GM23338 (cell line): Measurements from ENCODE around the gene GNA12. TPM values are rescaled to one million over a fixed set of nuclear protein-coding genes. Genes with fewer than 3 reads are reported as not detected.

Experiments
- ATAC-seq: fragments of 200-7000 bp; cut with Tn5 transposase; 3 replicates; pipeline ENCODE4 v1.9.1; 2020
- DNase-seq: peaks from one replicate; pipeline ENCODE4 v3.0.0-alpha.2; 2015; ENCODE audit warnings: low spot score
- H2AFZ ChIP-seq: fragments of 200-600 bp; sonication (generic); 2 replicates; pipeline ENCODE4 v1.8.0; 2016; ENCODE audit warnings: antibody characterized with exemption, mild to moderate bottlenecking, moderate library complexity
- H3F3A ChIP-seq: fragments of 200-600 bp; sonication (generic); replicated peaks from 2 replicates; pipeline ENCODE4 v1.8.0; 2017; ENCODE audit warnings: antibody characterized with exemption, mixed run types, low read depth
- H3K27ac ChIP-seq: fragments of 200-600 bp; sonication (generic); 2 replicates; pipeline ENCODE4 v1.6.1; 2016; ENCODE audit warnings: low read depth
- H3K27me3 ChIP-seq: fragments of 200-600 bp; sonication (generic); 2 replicates; pipeline ENCODE4 v1.8.0; 2016; ENCODE audit warnings: mild to moderate bottlenecking, mixed run types, moderate library complexity; ENCODE audit not compliant: insufficient read depth
- H3K36me3 ChIP-seq: fragments of 200-600 bp; sonication (generic); 2 replicates; pipeline ENCODE4 v1.8.0; 2016; ENCODE audit warnings: mild to moderate bottlenecking; ENCODE audit not compliant: insufficient read depth
- H3K4me1 ChIP-seq: fragments of 200-600 bp; sonication (generic); 2 replicates; pipeline ENCODE4 v1.8.0; 2016; ENCODE audit warnings: mild to moderate bottlenecking, moderate library complexity; ENCODE audit not compliant: insufficient read depth
- H3K4me2 ChIP-seq: fragments of 200-600 bp; sonication (generic); 2 replicates; pipeline ENCODE4 v1.7.1; 2017; ENCODE audit warnings: mixed run types
- H3K4me3 ChIP-seq: fragments of 200-600 bp; sonication (generic); 2 replicates; pipeline ENCODE4 v1.6.1; 2016; ENCODE audit warnings: mixed run types
- H3K79me2 ChIP-seq: fragments of 200-600 bp; sonication (generic); replicated peaks from 2 replicates; pipeline ENCODE4 v1.8.0; 2017; ENCODE audit warnings: mild to moderate bottlenecking; ENCODE audit not compliant: insufficient read depth
- H3K9me2 ChIP-seq: fragments of 200-600 bp; sonication (generic); 2 replicates; pipeline ENCODE4 v1.8.0; 2017; ENCODE audit not compliant: insufficient read depth
- H4K20me1 ChIP-seq: fragments of 200-600 bp; sonication (generic); replicated peaks from 2 replicates; pipeline ENCODE4 v1.8.0; 2017; ENCODE audit warnings: mild to moderate bottlenecking; ENCODE audit not compliant: insufficient read depth
- H3K27ac Mint-ChIP-seq: 2 replicates; pipeline ENCODE4 v1.8.0; 2020; ENCODE audit warnings: inconsistent platforms, mild to moderate bottlenecking, moderate library complexity, mixed read lengths
- H3K27me3 Mint-ChIP-seq: 3 replicates; pipeline ENCODE4 v1.8.0; 2022; ENCODE audit warnings: low read depth, mild to moderate bottlenecking, moderate library complexity, mixed read lengths, inconsistent platforms; ENCODE audit not compliant: insufficient read depth, poor library complexity
- H3K36me3 Mint-ChIP-seq: 3 replicates; pipeline ENCODE4 v1.8.0; 2021; ENCODE audit warnings: low read depth, mild to moderate bottlenecking, inconsistent platforms, moderate library complexity, mixed read lengths
- H3K4me1 Mint-ChIP-seq: 3 replicates; pipeline ENCODE4 v1.8.0; 2020; ENCODE audit warnings: mild to moderate bottlenecking, inconsistent platforms, mixed read lengths
- H3K4me3 Mint-ChIP-seq: 3 replicates; pipeline ENCODE4 v1.8.0; 2021; ENCODE audit warnings: moderate library complexity, mild to moderate bottlenecking, inconsistent platforms, mixed read lengths
- H3K9me3 Mint-ChIP-seq: 3 replicates; pipeline ENCODE4 v1.8.0; 2020; ENCODE audit warnings: moderate library complexity, mild to moderate bottlenecking, inconsistent platforms, mixed read lengths
- EZH2 ChIP-seq: fragments of 200-600 bp; sonication (generic); IDR thresholded peaks from one replicate; pipeline ENCODE4 v1.8.0; 2017; ENCODE audit warnings: antibody characterized with exemption, mild to moderate bottlenecking, low read depth; ENCODE audit not compliant: unreplicated experiment
- NANOG ChIP-seq: IDR thresholded peaks from 2 replicates; pipeline ENCODE4 v1.6.1; 2016; ENCODE audit warnings: antibody characterized with exemption, borderline replicate concordance
- STAT1 ChIP-seq: IDR thresholded peaks from one replicate; pipeline ENCODE4 v1.6.1; 2016; ENCODE audit warnings: antibody characterized with exemption; ENCODE audit not compliant: unreplicated experiment
- ZNF114 ChIP-seq: fragments of 250-450 bp; sonication (Bioruptor Pico); IDR thresholded peaks from 2 replicates; pipeline ENCODE4 v1.5.0; 2020; ENCODE audit warnings: mild to moderate bottlenecking, moderate library complexity
- ZNF331 ChIP-seq: fragments of 250-450 bp; sonication (Bioruptor Pico); IDR thresholded peaks from 2 replicates; pipeline ENCODE4 v1.5.0; 2020; ENCODE audit warnings: low read depth, mild to moderate bottlenecking, moderate library complexity
- polyA plus RNA-seq: library from polyadenylated mRNA; unstranded; fragments of >200 nt; fragmentation: Nextera tagmentation; extraction: Ambion mirVana; gene quantifications from 2 replicates; pipeline ENCODE4 v1.2.1, GENCODE V29; 2016
- total RNA-seq: library from RNA; depleted of rRNA; stranded (reverse); fragments of >200 nt; shearing (Covaris generic); gene quantifications from 2 replicates; pipeline ENCODE4 v1.2.3, GENCODE V29; 2014
- TF ChIP-seq, protein P1 (sequence below): fragments of 250-450 bp; sonication (Bioruptor Pico); IDR thresholded peaks from 2 replicates; pipeline ENCODE4 v1.5.0; 2020; ENCODE audit warnings: mild to moderate bottlenecking, moderate library complexity
- TF ChIP-seq, protein P2 (sequence below), 2 experiments: fragments of 200-600 bp in 1 of 2; sonication (generic) in 1 of 2; conservative IDR thresholded peaks; 2 replicates each; pipeline versions ENCODE4 v1.5.1 to v1.6.1; 2016 to 2017; ENCODE audit warnings: antibody characterized with exemption in 2 of 2, low read depth in 2 of 2, mild to moderate bottlenecking in 2 of 2, moderate library complexity in 1 of 2
- TF ChIP-seq, protein P3 (sequence below): IDR thresholded peaks from one replicate; pipeline ENCODE4 v1.6.1; 2018; ENCODE audit warnings: antibody characterized with exemption; ENCODE audit not compliant: unreplicated experiment
- TF ChIP-seq, protein P4 (sequence below): IDR thresholded peaks from 2 replicates; pipeline ENCODE4 v1.6.1; 2016; ENCODE audit warnings: antibody characterized with exemption

GNA12 gene
- total and polyA plus RNA-seq, 2 experiments from 2014 or later = 24.0 to 87.7 TPM

DNA sequence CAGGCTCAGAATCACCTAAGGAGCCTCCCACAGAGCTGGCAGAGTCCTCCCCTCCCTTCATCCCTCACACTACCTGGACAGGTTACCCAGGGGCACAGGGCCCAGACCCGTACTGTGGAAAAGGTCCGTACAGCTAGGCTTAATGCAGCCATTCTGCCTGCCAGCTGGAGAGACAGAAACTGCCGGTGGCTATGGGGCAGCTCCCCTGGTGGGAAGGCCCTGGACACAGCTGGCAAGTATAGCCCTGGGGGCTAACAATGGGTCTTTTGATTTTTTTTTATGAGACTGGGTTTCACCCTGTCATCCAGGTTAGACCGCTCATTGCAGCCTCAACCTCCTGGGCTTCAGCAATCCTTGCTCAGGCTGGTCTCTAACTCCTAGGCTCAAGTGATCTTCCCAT lies 68.3 kb downstream of the GNA12 start:
- ATAC-seq (no peak), DNase-seq (no peak)
- Histone ChIP-seq H3K4me2 (no peak overlapping the region), H3K4me1 (peaks cover 28% of the 10 kb centered on the region), H3K27ac (peak overlapping the region; percentile 55; the same call in 1 of the 2 replicates), H4K20me1 (peaks cover 7% of the 10 kb centered on the region), H2AFZ (no peak overlapping the region), H3K9me2 (no peaks in the 10 kb centered on the region), H3K36me3 (peaks cover 4% of the 10 kb centered on the region; the same call in 1 of the 2 replicates), H3K79me2 (peaks cover 81% of the 10 kb centered on the region), H3K4me3 (no peak overlapping the region), H3F3A (0 out of 2 replicates have a peak, but pooled peaks cover 3% of the 10 kb centered on the region), H3K27me3 (no peaks in the 10 kb centered on the region)
- Mint-ChIP-seq H3K36me3 (peaks cover 37% of the 10 kb centered on the region), H3K9me3 (no peaks in the 10 kb centered on the region), H3K27ac (peak overlapping the region; percentile 59; the same call in 1 of the 2 replicates), H3K4me1 (peaks cover 32% of the 10 kb centered on the region), H3K4me3 (no peak overlapping the region), H3K27me3 (no peaks in the 10 kb centered on the region)
- TF ChIP-seq EZH2 = no peak
- TF ChIP-seq, protein P1, sequence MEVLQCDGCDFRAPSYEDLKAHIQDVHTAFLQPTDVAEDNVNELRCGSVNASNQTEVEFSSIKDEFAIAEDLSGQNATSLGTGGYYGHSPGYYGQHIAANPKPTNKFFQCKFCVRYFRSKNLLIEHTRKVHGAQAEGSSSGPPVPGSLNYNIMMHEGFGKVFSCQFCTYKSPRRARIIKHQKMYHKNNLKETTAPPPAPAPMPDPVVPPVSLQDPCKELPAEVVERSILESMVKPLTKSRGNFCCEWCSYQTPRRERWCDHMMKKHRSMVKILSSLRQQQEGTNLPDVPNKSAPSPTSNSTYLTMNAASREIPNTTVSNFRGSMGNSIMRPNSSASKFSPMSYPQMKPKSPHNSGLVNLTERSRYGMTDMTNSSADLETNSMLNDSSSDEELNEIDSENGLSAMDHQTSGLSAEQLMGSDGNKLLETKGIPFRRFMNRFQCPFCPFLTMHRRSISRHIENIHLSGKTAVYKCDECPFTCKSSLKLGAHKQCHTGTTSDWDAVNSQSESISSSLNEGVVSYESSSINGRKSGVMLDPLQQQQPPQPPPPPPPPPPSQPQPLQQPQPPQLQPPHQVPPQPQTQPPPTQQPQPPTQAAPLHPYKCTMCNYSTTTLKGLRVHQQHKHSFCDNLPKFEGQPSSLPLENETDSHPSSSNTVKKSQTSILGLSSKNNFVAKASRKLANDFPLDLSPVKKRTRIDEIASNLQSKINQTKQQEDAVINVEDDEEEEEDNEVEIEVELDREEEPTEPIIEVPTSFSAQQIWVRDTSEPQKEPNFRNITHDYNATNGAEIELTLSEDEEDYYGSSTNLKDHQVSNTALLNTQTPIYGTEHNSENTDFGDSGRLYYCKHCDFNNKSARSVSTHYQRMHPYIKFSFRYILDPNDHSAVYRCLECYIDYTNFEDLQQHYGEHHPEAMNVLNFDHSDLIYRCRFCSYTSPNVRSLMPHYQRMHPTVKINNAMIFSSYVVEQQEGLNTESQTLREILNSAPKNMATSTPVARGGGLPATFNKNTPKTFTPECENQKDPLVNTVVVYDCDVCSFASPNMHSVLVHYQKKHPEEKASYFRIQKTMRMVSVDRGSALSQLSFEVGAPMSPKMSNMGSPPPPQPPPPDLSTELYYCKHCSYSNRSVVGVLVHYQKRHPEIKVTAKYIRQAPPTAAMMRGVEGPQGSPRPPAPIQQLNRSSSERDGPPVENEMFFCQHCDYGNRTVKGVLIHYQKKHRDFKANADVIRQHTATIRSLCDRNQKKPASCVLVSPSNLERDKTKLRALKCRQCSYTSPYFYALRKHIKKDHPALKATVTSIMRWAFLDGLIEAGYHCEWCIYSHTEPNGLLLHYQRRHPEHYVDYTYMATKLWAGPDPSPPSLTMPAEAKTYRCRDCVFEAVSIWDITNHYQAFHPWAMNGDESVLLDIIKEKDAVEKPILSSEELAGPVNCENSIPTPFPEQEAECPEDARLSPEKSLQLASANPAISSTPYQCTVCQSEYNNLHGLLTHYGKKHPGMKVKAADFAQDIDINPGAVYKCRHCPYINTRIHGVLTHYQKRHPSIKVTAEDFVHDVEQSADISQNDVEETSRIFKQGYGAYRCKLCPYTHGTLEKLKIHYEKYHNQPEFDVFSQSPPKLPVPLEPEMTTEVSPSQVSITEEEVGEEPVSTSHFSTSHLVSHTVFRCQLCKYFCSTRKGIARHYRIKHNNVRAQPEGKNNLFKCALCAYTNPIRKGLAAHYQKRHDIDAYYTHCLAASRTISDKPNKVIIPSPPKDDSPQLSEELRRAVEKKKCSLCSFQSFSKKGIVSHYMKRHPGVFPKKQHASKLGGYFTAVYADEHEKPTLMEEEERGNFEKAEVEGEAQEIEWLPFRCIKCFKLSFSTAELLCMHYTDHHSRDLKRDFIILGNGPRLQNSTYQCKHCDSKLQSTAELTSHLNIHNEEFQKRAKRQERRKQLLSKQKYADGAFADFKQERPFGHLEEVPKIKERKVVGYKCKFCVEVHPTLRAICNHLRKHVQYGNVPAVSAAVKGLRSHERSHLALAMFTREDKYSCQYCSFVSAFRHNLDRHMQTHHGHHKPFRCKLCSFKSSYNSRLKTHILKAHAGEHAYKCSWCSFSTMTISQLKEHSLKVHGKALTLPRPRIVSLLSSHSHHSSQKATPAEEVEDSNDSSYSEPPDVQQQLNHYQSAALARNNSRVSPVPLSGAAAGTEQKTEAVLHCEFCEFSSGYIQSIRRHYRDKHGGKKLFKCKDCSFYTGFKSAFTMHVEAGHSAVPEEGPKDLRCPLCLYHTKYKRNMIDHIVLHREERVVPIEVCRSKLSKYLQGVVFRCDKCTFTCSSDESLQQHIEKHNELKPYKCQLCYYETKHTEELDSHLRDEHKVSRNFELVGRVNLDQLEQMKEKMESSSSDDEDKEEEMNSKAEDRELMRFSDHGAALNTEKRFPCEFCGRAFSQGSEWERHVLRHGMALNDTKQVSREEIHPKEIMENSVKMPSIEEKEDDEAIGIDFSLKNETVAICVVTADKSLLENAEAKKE (CRISPR knock-in tag) = no peak

DNA sequence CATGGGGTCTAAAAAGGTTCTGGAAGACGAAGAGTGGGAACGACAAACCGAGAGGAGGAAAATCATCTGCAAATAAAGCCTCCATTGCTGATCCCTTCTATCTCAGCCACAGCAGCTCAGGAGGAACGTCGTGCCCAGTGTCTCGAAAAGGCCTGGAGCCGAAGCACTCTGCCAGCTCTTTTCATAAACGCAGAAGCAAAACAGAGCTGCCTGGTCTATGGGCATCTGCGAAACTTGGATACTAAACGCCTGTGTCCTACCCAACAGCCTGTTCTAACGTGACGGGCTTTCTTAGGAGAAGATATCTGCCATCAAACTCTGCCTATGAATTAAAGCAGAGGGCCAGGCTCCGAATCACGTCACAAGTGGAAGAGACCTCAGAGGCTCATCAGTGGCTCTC lies 68.7 kb downstream of the GNA12 start:
- no peak overlapping the region for H3K4me3 Mint-ChIP-seq
- H3K27me3 Mint-ChIP-seq = no peaks in the 10 kb centered on the region
- peaks cover 32% of the 10 kb centered on the region for H3K4me1 Mint-ChIP-seq
- H3K36me3 Mint-ChIP-seq = peaks cover 41% of the 10 kb centered on the region
- peak overlapping the region; percentile 16 for H3K27ac Mint-ChIP-seq
- DNase-seq = no peak
- Histone ChIP-seq H3K4me1 (peaks cover 28% of the 10 kb centered on the region), H2AFZ (no peak overlapping the region), H3K79me2 (peaks cover 81% of the 10 kb centered on the region), H3K4me3 (no peak overlapping the region), H3K9me2 (no peaks in the 10 kb centered on the region), H3K27me3 (no peaks in the 10 kb centered on the region), H4K20me1 (peaks cover 7% of the 10 kb centered on the region), H3K4me2 (no peak overlapping the region), H3K36me3 (peaks cover 4% of the 10 kb centered on the region; the same call in 1 of the 2 replicates), H3F3A (0 out of 2 replicates have a peak, but pooled peaks cover 3% of the 10 kb centered on the region), H3K27ac (peak overlapping the region; percentile 55; the same call in 1 of the 2 replicates)
- H3K9me3 Mint-ChIP-seq = no peaks in the 10 kb centered on the region
- no peak for ATAC-seq
- TF ChIP-seq, protein P2, sequence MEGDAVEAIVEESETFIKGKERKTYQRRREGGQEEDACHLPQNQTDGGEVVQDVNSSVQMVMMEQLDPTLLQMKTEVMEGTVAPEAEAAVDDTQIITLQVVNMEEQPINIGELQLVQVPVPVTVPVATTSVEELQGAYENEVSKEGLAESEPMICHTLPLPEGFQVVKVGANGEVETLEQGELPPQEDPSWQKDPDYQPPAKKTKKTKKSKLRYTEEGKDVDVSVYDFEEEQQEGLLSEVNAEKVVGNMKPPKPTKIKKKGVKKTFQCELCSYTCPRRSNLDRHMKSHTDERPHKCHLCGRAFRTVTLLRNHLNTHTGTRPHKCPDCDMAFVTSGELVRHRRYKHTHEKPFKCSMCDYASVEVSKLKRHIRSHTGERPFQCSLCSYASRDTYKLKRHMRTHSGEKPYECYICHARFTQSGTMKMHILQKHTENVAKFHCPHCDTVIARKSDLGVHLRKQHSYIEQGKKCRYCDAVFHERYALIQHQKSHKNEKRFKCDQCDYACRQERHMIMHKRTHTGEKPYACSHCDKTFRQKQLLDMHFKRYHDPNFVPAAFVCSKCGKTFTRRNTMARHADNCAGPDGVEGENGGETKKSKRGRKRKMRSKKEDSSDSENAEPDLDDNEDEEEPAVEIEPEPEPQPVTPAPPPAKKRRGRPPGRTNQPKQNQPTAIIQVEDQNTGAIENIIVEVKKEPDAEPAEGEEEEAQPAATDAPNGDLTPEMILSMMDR (conservative IDR thresholded peaks at IDR 0.05; ENCODE audit: low read depth in 2 of 2) = no peak
- TF ChIP-seq ZNF331 (no peak), NANOG (no peak), STAT1 (no peak), EZH2 (no peak), ZNF114 (CRISPR knock-in tag) (no peak)
- TF ChIP-seq, protein P3, sequence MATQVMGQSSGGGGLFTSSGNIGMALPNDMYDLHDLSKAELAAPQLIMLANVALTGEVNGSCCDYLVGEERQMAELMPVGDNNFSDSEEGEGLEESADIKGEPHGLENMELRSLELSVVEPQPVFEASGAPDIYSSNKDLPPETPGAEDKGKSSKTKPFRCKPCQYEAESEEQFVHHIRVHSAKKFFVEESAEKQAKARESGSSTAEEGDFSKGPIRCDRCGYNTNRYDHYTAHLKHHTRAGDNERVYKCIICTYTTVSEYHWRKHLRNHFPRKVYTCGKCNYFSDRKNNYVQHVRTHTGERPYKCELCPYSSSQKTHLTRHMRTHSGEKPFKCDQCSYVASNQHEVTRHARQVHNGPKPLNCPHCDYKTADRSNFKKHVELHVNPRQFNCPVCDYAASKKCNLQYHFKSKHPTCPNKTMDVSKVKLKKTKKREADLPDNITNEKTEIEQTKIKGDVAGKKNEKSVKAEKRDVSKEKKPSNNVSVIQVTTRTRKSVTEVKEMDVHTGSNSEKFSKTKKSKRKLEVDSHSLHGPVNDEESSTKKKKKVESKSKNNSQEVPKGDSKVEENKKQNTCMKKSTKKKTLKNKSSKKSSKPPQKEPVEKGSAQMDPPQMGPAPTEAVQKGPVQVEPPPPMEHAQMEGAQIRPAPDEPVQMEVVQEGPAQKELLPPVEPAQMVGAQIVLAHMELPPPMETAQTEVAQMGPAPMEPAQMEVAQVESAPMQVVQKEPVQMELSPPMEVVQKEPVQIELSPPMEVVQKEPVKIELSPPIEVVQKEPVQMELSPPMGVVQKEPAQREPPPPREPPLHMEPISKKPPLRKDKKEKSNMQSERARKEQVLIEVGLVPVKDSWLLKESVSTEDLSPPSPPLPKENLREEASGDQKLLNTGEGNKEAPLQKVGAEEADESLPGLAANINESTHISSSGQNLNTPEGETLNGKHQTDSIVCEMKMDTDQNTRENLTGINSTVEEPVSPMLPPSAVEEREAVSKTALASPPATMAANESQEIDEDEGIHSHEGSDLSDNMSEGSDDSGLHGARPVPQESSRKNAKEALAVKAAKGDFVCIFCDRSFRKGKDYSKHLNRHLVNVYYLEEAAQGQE = no peak
- TF ChIP-seq, protein P4, sequence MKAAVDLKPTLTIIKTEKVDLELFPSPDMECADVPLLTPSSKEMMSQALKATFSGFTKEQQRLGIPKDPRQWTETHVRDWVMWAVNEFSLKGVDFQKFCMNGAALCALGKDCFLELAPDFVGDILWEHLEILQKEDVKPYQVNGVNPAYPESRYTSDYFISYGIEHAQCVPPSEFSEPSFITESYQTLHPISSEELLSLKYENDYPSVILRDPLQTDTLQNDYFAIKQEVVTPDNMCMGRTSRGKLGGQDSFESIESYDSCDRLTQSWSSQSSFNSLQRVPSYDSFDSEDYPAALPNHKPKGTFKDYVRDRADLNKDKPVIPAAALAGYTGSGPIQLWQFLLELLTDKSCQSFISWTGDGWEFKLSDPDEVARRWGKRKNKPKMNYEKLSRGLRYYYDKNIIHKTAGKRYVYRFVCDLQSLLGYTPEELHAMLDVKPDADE = no peak
